ENCODE results near the gene DENND4A. TPM values are rescaled to one million over a fixed set of nuclear protein-coding genes. Genes with fewer than 3 reads are reported as not detected.

The DENND4A gene
- total RNA-seq, 1 experiment from 2014 or later = 26.0 TPM

DNA sequence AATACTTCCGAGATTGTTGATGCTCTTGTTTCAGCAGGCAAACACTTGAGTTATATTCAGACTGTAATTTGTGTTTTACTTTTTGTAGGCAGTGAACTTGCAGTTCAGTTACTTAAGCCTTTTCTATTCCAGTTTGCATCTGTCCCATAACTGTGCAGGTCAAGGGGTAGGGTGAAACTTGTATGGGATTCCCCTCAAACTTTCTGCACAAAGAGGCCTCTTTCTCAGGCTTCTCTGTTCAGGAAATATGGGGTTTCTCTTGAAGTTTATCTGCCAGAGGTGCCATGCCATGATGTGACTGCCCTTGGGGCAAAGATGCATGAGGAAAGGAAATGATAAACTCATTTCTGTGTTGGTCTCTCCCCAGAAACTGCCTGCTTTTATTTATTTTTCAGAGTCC lies 103.6 kb downstream of the DENND4A start:
- no peak for DNase-seq
- CTCF ChIA-PET = no interaction called here
- intact Hi-C loops (cut with micrococcal nuclease; ENCODE audit: unreplicated experiment) = no loop called here
- no TSS peak for BruUV-seq (replicated peaks)
- H3K27ac Mint-ChIP-seq (ENCODE audit: unreplicated experiment) = no peak overlapping the region
- peaks cover 10% of the 10 kb centered on the region for H3K36me3 Mint-ChIP-seq (ENCODE audit: insufficient read depth, unreplicated experiment)
- H3K27me3 Mint-ChIP-seq (ENCODE audit: unreplicated experiment) = no peaks in the 10 kb centered on the region
- no peaks in the 10 kb centered on the region for H3K4me1 Mint-ChIP-seq (ENCODE audit: low read depth, unreplicated experiment)
- TF ChIP-seq, protein P1, sequence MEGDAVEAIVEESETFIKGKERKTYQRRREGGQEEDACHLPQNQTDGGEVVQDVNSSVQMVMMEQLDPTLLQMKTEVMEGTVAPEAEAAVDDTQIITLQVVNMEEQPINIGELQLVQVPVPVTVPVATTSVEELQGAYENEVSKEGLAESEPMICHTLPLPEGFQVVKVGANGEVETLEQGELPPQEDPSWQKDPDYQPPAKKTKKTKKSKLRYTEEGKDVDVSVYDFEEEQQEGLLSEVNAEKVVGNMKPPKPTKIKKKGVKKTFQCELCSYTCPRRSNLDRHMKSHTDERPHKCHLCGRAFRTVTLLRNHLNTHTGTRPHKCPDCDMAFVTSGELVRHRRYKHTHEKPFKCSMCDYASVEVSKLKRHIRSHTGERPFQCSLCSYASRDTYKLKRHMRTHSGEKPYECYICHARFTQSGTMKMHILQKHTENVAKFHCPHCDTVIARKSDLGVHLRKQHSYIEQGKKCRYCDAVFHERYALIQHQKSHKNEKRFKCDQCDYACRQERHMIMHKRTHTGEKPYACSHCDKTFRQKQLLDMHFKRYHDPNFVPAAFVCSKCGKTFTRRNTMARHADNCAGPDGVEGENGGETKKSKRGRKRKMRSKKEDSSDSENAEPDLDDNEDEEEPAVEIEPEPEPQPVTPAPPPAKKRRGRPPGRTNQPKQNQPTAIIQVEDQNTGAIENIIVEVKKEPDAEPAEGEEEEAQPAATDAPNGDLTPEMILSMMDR (IDR thresholded peaks at IDR 0.05; ENCODE audit: unreplicated experiment) = no peak
- H3K9me3 Mint-ChIP-seq (ENCODE audit: low read depth, unreplicated experiment) = no peaks in the 10 kb centered on the region
- H3K4me3 Mint-ChIP-seq (ENCODE audit: low read depth, unreplicated experiment) = no peak overlapping the region

DNA sequence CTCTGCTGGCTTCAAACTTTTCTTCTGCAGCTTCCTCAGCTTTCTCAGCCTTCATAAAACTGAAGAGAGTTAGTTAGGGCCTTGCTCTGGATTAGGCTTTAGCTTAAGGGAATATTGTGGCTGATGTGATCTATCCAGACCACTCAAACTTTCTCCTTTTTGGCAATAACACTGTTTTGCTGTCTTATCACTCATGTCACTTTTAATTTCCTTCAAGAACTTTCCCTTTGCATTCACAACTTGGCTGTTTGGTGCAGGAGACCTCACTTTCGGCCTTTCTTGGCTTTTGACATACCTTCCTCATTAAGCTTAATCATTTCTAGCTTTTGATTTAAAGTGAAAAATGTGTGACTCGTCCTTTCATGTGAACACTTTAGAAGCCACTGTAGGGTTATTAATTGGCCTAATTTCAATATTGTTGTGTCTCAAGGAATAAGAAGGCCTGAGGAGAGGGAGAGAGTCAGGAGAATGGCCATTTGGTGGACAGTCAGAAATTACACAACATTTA lies 109.6 kb downstream of the DENND4A start:
- no peaks in the 10 kb centered on the region for H3K4me1 Mint-ChIP-seq (ENCODE audit: low read depth, unreplicated experiment)
- intact Hi-C loops (cut with micrococcal nuclease; ENCODE audit: unreplicated experiment) = no loop called here
- H3K36me3 Mint-ChIP-seq (ENCODE audit: insufficient read depth, unreplicated experiment) = peaks cover 3% of the 10 kb centered on the region
- no peaks in the 10 kb centered on the region for H3K9me3 Mint-ChIP-seq (ENCODE audit: low read depth, unreplicated experiment)
- no peaks in the 10 kb centered on the region for H3K27me3 Mint-ChIP-seq (ENCODE audit: unreplicated experiment)
- H3K4me3 Mint-ChIP-seq (ENCODE audit: low read depth, unreplicated experiment) = no peak overlapping the region
- no TSS peak for BruUV-seq (replicated peaks)
- TF ChIP-seq, protein P1 (IDR thresholded peaks at IDR 0.05; ENCODE audit: unreplicated experiment) = no peak
- CTCF ChIA-PET = interaction anchor here (0.6 to 1.2 kb wide), 2 partner anchors 23 to 166 kb away, joined by 3 read pairs; no protein-coding TSS in a partner anchor
- no peak for DNase-seq
- no peak overlapping the region for H3K27ac Mint-ChIP-seq (ENCODE audit: unreplicated experiment)

DNA sequence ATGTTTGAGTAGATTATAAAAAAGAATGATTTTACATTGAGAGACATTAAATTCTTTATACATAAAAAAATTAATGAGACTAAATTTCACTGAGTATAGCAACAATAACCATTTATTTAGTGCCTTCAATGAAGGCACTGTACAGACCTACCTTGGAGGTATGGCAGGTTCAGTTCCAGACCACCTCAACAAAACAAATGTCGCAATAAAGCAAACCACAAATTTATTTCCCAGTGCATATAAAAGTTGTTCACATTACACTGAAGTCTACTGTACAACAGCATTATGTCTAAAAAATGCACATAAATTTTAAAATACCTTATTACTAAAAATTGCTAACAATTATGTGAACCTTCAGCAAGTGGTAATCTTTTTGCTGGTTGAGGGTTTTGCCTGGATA lies 111.5 kb downstream of the DENND4A start:
- TF ChIP-seq, protein P1 (IDR thresholded peaks at IDR 0.05; ENCODE audit: unreplicated experiment) = no peak
- H3K4me3 Mint-ChIP-seq (ENCODE audit: low read depth, unreplicated experiment) = no peak overlapping the region
- no peaks in the 10 kb centered on the region for H3K36me3 Mint-ChIP-seq (ENCODE audit: insufficient read depth, unreplicated experiment)
- no peaks in the 10 kb centered on the region for H3K4me1 Mint-ChIP-seq (ENCODE audit: low read depth, unreplicated experiment)
- CTCF ChIA-PET = no interaction called here
- H3K27ac Mint-ChIP-seq (ENCODE audit: unreplicated experiment) = no peak overlapping the region
- intact Hi-C loops (cut with micrococcal nuclease; ENCODE audit: unreplicated experiment) = no loop called here
- no peaks in the 10 kb centered on the region for H3K9me3 Mint-ChIP-seq (ENCODE audit: low read depth, unreplicated experiment)
- no TSS peak for BruUV-seq (replicated peaks)
- DNase-seq = no peak
- H3K27me3 Mint-ChIP-seq (ENCODE audit: unreplicated experiment) = no peaks in the 10 kb centered on the region

DNA sequence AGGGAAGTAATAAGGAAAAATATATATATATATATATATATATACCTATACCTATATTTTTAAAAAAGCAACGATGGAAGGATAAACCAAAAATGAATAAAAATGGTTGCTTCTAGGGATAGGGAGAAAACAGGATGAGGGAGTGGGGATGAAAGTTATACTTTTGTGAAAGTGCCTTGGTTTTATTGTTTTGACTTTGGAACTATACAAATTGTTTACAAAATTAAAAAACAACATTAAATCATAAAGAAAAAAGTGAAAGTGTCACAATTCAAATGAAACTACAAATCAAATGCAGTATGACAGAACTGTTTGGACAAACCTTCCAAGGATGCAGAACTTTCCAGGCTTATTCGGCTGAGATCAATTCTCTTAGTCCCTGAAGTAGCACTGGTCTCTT lies 116.0 kb downstream of the DENND4A start:
- no peaks in the 10 kb centered on the region for H3K27me3 Mint-ChIP-seq (ENCODE audit: unreplicated experiment)

More for the DNA sequence above, 116.0 kb downstream of the DENND4A start:
- TF ChIP-seq, protein P1 (IDR thresholded peaks at IDR 0.05; ENCODE audit: unreplicated experiment) = no peak
- CTCF ChIA-PET = no interaction called here
- Mint-ChIP-seq H3K27ac (ENCODE audit: unreplicated experiment) (no peak overlapping the region), H3K4me1 (ENCODE audit: low read depth, unreplicated experiment) (no peaks in the 10 kb centered on the region), H3K4me3 (ENCODE audit: low read depth, unreplicated experiment) (no peak overlapping the region), H3K36me3 (ENCODE audit: insufficient read depth, unreplicated experiment) (no peaks in the 10 kb centered on the region), H3K9me3 (ENCODE audit: low read depth, unreplicated experiment) (no peaks in the 10 kb centered on the region)
- BruUV-seq (replicated peaks) = no TSS peak
- intact Hi-C loops (cut with micrococcal nuclease; ENCODE audit: unreplicated experiment) = loop anchor here (5.0 kb wide), 1 partner anchor 71 kb away; no protein-coding TSS in a partner anchor
- no peak for DNase-seq
